NOMO-1 (cell line): ENCODE data around the gene GPC6.

Experiments used
- DNase-seq, 2 experiments: peaks; one replicate each; lab custom pipeline; 2025; ENCODE audit not compliant: unreplicated experiment in 2 of 2; lab: John Stamatoyannopoulos, UW

Gene GPC6

GRCh38 chr13:93872786-93873347 lies 646.3 kb downstream of the GPC6 start:
- no peak for DNase-seq

GRCh38 chr13:93875547-93875946 lies 648.9 kb downstream of the GPC6 start:
- DNase-seq, result no peak

- no peak for DNase-seq
Observed at GRCh38 chr13:93876236-93876635, 649.6 kb downstream of the GPC6 start.

- DNase-seq, result no peak
Observed at GRCh38 chr13:93878675-93879074, 652.1 kb downstream of the GPC6 start.

- no peak for DNase-seq
Observed at GRCh38 chr13:93881411-93881810, 654.8 kb downstream of the GPC6 start.

GRCh38 chr13:93882086-93882651 lies 655.6 kb downstream of the GPC6 start:
- no peak for DNase-seq

GRCh38 chr13:93889430-93889951 lies 662.9 kb downstream of the GPC6 start:
- DNase-seq, result no peak

GRCh38 chr13:93899981-93900380 lies 673.4 kb downstream of the GPC6 start:
- DNase-seq, result no peak

- no peak for DNase-seq
Observed at GRCh38 chr13:93900731-93901130, 674.1 kb downstream of the GPC6 start.

GRCh38 chr13:93903909-93904308 lies 677.3 kb downstream of the GPC6 start:
- DNase-seq, result no peak

- DNase-seq, result no peak
Observed at GRCh38 chr13:93915269-93915809, 688.7 kb downstream of the GPC6 start.

GRCh38 chr13:93922063-93922855 lies 695.7 kb downstream of the GPC6 start:
- DNase-seq, result no peak

- no peak for DNase-seq
Observed at GRCh38 chr13:93925990-93926389, 699.4 kb downstream of the GPC6 start.

- DNase-seq, result no peak
Observed at GRCh38 chr13:93926425-93926824, 699.8 kb downstream of the GPC6 start.

GRCh38 chr13:93927431-93927830 lies 700.8 kb downstream of the GPC6 start:
- no peak for DNase-seq

GRCh38 chr13:93932901-93933300 lies 706.3 kb downstream of the GPC6 start:
- DNase-seq, result no peak

- no peak for DNase-seq
Observed at GRCh38 chr13:93936901-93937300, 710.3 kb downstream of the GPC6 start.

GRCh38 chr13:93941444-93941843 lies 714.8 kb downstream of the GPC6 start:
- DNase-seq, result no peak

GRCh38 chr13:93942016-93942415 lies 715.4 kb downstream of the GPC6 start:
- DNase-seq, result no peak

- DNase-seq, result no peak
Observed at GRCh38 chr13:93945621-93946020, 719.0 kb downstream of the GPC6 start.

- DNase-seq, result no peak
Observed at GRCh38 chr13:93946994-93947393, 720.4 kb downstream of the GPC6 start.

- DNase-seq, result no peak
Observed at GRCh38 chr13:93947651-93948050, 721.0 kb downstream of the GPC6 start.
